Measurements from ENCODE around the gene CACNA2D2.

Gene CACNA2D2

GRCh38 chr3:50450209-50450921 lies 53.1 kb downstream of the CACNA2D2 start:
- no peak overlapping the region for H3K4me3 ChIP-seq (ENCODE audit: low read depth, low read length)
- TF ChIP-seq CTCF (IDR thresholded peaks at IDR 0.05; ENCODE audit: borderline replicate concordance, insufficient read depth, low read depth, low read length): no peak

- no peak for TF ChIP-seq CTCF (IDR thresholded peaks at IDR 0.05; ENCODE audit: borderline replicate concordance, insufficient read depth, low read depth, low read length)
- H3K4me3 ChIP-seq (ENCODE audit: low read depth, low read length): no peak overlapping the region
These were observed 54.5 kb downstream of the CACNA2D2 start for GRCh38 chr3:50448752-50449539.

GRCh38 chr3:50447290-50447840 lies 56.1 kb downstream of the CACNA2D2 start:
- no peak for TF ChIP-seq CTCF (IDR thresholded peaks at IDR 0.05; ENCODE audit: borderline replicate concordance, insufficient read depth, low read depth, low read length)

GRCh38 chr3:50445919-50446318 lies 57.5 kb downstream of the CACNA2D2 start:
- H3K4me3 ChIP-seq (ENCODE audit: low read depth, low read length): no peak overlapping the region
- no peak for TF ChIP-seq CTCF (IDR thresholded peaks at IDR 0.05; ENCODE audit: borderline replicate concordance, insufficient read depth, low read depth, low read length)

More at GRCh38 chr3:50447290-50447840, 56.1 kb downstream of the CACNA2D2 start:
- H3K4me3 ChIP-seq (ENCODE audit: low read depth, low read length): no peak overlapping the region

- no peak overlapping the region for H3K4me3 ChIP-seq (ENCODE audit: low read depth, low read length)
- TF ChIP-seq CTCF (IDR thresholded peaks at IDR 0.05; ENCODE audit: borderline replicate concordance, insufficient read depth, low read depth, low read length): no peak
These were observed 58.7 kb downstream of the CACNA2D2 start for GRCh38 chr3:50444782-50445181.

- no peak overlapping the region for H3K4me3 ChIP-seq (ENCODE audit: low read depth, low read length)
- no peak for TF ChIP-seq CTCF (IDR thresholded peaks at IDR 0.05; ENCODE audit: borderline replicate concordance, insufficient read depth, low read depth, low read length)
These were observed 59.2 kb downstream of the CACNA2D2 start for GRCh38 chr3:50444213-50444612.

Data from GM12875 (cell line).